Upper lobe of right lung (tissue), 1 donor: ENCODE data around the gene RIT2. TPM values are rescaled to one million over a fixed set of nuclear protein-coding genes. Genes with fewer than 3 reads are reported as not detected.

Experiments
- ATAC-seq: fragments of 200-7000 bp; cut with Tn5 transposase; one replicate; pipeline ENCODE4 v1.9.1; 2020; ENCODE audit warnings: mild to moderate bottlenecking, moderate library complexity
- DNase-seq: peaks from one replicate; pipeline ENCODE4 v3.0.0-alpha.2; 2020
- H3K27ac ChIP-seq: fragments of 200-600 bp; one replicate; pipeline ENCODE4 v1.8.0; 2022
- H3K27me3 ChIP-seq: fragments of 200-600 bp; one replicate; pipeline ENCODE4 v1.8.0; 2022; ENCODE audit warnings: mild to moderate bottlenecking
- H3K36me3 ChIP-seq: fragments of 200-600 bp; one replicate; pipeline ENCODE4 v1.8.0; 2022
- H3K4me1 ChIP-seq: fragments of 200-600 bp; one replicate; pipeline ENCODE4 v1.8.0; 2022
- H3K4me3 ChIP-seq: fragments of 200-600 bp; one replicate; pipeline ENCODE4 v1.8.0; 2022; ENCODE audit warnings: mild to moderate bottlenecking
- H3K9me3 ChIP-seq: fragments of 200-600 bp; one replicate; pipeline ENCODE4 v1.8.0; 2022
- CTCF ChIP-seq: fragments of 200-600 bp; IDR thresholded peaks from one replicate; pipeline ENCODE4 v1.8.0; 2022; ENCODE audit warnings: antibody characterized with exemption
- intact Hi-C: fragments of 100-400 bp; cut with DNase I; formaldehyde crosslinking; loops from one replicate; pipeline ENCODE4 v1.11.0; 2022
- total RNA-seq: library from RNA; stranded (reverse); fragmentation: NEBNext Ultra II Directional; extraction: Animal tissue kit (Norgen Biotek cat#: 25700); gene quantifications from one replicate; pipeline ENCODE4 v1.2.1, GENCODE V29; 2021
- donor health status: DM: no; HTN: yes; CAD: no; lungs with severe emphysema.

RIT2 gene
- total RNA-seq, 1 donor from 2014 or later, result not detected

- H3K4me1 ChIP-seq, result no peaks in the 10 kb centered on the region
- H3K9me3 ChIP-seq, result no peaks in the 10 kb centered on the region
- ATAC-seq (no peak), DNase-seq (no peak)
- TF ChIP-seq CTCF, result no peak
- no peak overlapping the region for H3K27ac ChIP-seq
- no peaks in the 10 kb centered on the region for H3K27me3 ChIP-seq
- intact Hi-C loops, result no loop called here
- H3K4me3 ChIP-seq, result no peak overlapping the region
- no peaks in the 10 kb centered on the region for H3K36me3 ChIP-seq
Observed at GRCh38 chr18:43049021-43049420, 66.5 kb downstream of the RIT2 start.

- TF ChIP-seq CTCF, result no peak
- no peaks in the 10 kb centered on the region for H3K27me3 ChIP-seq
Observed at GRCh38 chr18:43046322-43046721, 69.2 kb downstream of the RIT2 start.

GRCh38 chr18:43043626-43044025 is 71.9 kb downstream of the RIT2 start:
- no peak for ATAC-seq

More at GRCh38 chr18:43046322-43046721, 69.2 kb downstream of the RIT2 start:
- intact Hi-C loops, result no loop called here
- ATAC-seq (no peak), DNase-seq (no peak)
- H3K27ac ChIP-seq, result no peak overlapping the region
- no peaks in the 10 kb centered on the region for H3K36me3 ChIP-seq
- no peaks in the 10 kb centered on the region for H3K9me3 ChIP-seq
- H3K4me1 ChIP-seq, result no peaks in the 10 kb centered on the region
- H3K4me3 ChIP-seq, result no peak overlapping the region

GRCh38 chr18:43040281-43040680 is 75.2 kb downstream of the RIT2 start:
- H3K4me3 ChIP-seq, result no peak overlapping the region
- no peaks in the 10 kb centered on the region for H3K4me1 ChIP-seq
- H3K36me3 ChIP-seq, result no peaks in the 10 kb centered on the region
- intact Hi-C loops, result no loop called here
- no peak overlapping the region for H3K27ac ChIP-seq
- H3K27me3 ChIP-seq, result no peaks in the 10 kb centered on the region
- no peak for TF ChIP-seq CTCF
- DNase-seq (no peak), ATAC-seq (no peak)
- no peaks in the 10 kb centered on the region for H3K9me3 ChIP-seq

More at GRCh38 chr18:43043626-43044025, 71.9 kb downstream of the RIT2 start:
- no peak for DNase-seq
- H3K27me3 ChIP-seq, result no peaks in the 10 kb centered on the region
- no peak overlapping the region for H3K4me3 ChIP-seq
- intact Hi-C loops, result no loop called here
- no peak overlapping the region for H3K27ac ChIP-seq
- no peaks in the 10 kb centered on the region for H3K4me1 ChIP-seq
- no peaks in the 10 kb centered on the region for H3K36me3 ChIP-seq
- no peak for TF ChIP-seq CTCF
- H3K9me3 ChIP-seq, result no peaks in the 10 kb centered on the region

- intact Hi-C loops, result no loop called here
- Histone ChIP-seq H3K27me3 (no peaks in the 10 kb centered on the region), H3K36me3 (no peaks in the 10 kb centered on the region), H3K9me3 (no peaks in the 10 kb centered on the region), H3K27ac (no peak overlapping the region), H3K4me1 (peaks cover 3% of the 10 kb centered on the region), H3K4me3 (no peak overlapping the region)
- no peak for TF ChIP-seq CTCF
- no peak for ATAC-seq
- no peak for DNase-seq
Observed at GRCh38 chr18:43034683-43035500, 80.6 kb downstream of the RIT2 start.
